BLaER1 (cell line): ENCODE measurements around the gene BSPH1.
"Not testable (repeated sequence)": the region's sequence is repeated elsewhere in the genome, so short reads cannot be mapped to it uniquely, and the experiment has no call there.

Experiments used
- H3K27ac ChIP-seq: shearing (Covaris generic); formaldehyde crosslinking; 2 replicates; pipeline ENCODE4 v1.8.1; 2022
- H3K27me3 ChIP-seq: shearing (Covaris generic); formaldehyde crosslinking; 2 replicates; pipeline ENCODE4 v1.8.1; 2022
- H3K36me3 ChIP-seq: shearing (Covaris generic); formaldehyde crosslinking; 2 replicates; pipeline ENCODE4 v1.8.1; 2022
- H3K4me1 ChIP-seq: shearing (Covaris generic); formaldehyde crosslinking; 2 replicates; pipeline ENCODE4 v1.8.1; 2022
- H3K4me2 ChIP-seq: shearing (Covaris generic); formaldehyde crosslinking; 2 replicates; pipeline ENCODE4 v1.8.1; 2022
- H3K4me3 ChIP-seq: shearing (Covaris generic); formaldehyde crosslinking; 2 replicates; pipeline ENCODE4 v1.8.1; 2022
- H3K9ac ChIP-seq: shearing (Covaris generic); formaldehyde crosslinking; 2 replicates; pipeline ENCODE4 v1.8.1; 2022
- H3K9me3 ChIP-seq: shearing (Covaris generic); formaldehyde crosslinking; 2 replicates; pipeline ENCODE4 v1.8.1; 2022
- H4K20me1 ChIP-seq: shearing (Covaris generic); formaldehyde crosslinking; 2 replicates; pipeline ENCODE4 v1.8.1; 2022
- Cebpa-rat ChIP-seq: shearing (Covaris generic); IDR thresholded peaks from 2 replicates; pipeline ENCODE4 v1.8.1; 2022

BSPH1 gene

GRCh38 chr19:48006762-48007161 lies 14.8 kb upstream of the BSPH1 start:
- H3K36me3 ChIP-seq: no peaks in the 10 kb centered on the region
- no peaks in the 10 kb centered on the region; the same call in 1 of the 2 replicates for H3K9me3 ChIP-seq
- no peak overlapping the region for H3K4me3 ChIP-seq
- TF ChIP-seq Cebpa-rat: no peak
- H4K20me1 ChIP-seq: no peaks in the 10 kb centered on the region
- no peak overlapping the region for H3K9ac ChIP-seq
- H3K27me3 ChIP-seq: no peaks in the 10 kb centered on the region
- H3K27ac ChIP-seq: no peak overlapping the region
- H3K4me2 ChIP-seq: no peak overlapping the region
- no peaks in the 10 kb centered on the region for H3K4me1 ChIP-seq

- H3K27me3 ChIP-seq: no peaks in the 10 kb centered on the region
- H3K9ac ChIP-seq: no peak overlapping the region
- H3K4me2 ChIP-seq: no peak overlapping the region
- H4K20me1 ChIP-seq: no peaks in the 10 kb centered on the region
- no peaks in the 10 kb centered on the region for H3K4me1 ChIP-seq
- no peaks in the 10 kb centered on the region for H3K36me3 ChIP-seq
- H3K27ac ChIP-seq: no peak overlapping the region
- TF ChIP-seq Cebpa-rat: no peak
- peaks cover 9% of the 10 kb centered on the region; the same call in 1 of the 2 replicates for H3K9me3 ChIP-seq
- H3K4me3 ChIP-seq: no peak overlapping the region
These were observed 12.3 kb upstream of the BSPH1 start for GRCh38 chr19:48004236-48004635.

GRCh38 chr19:48000846-48001245 lies 8.9 kb upstream of the BSPH1 start:
- Histone ChIP-seq H3K36me3 (no peaks in the 10 kb centered on the region), H4K20me1 (no peaks in the 10 kb centered on the region), H3K4me3 (no peak overlapping the region), H3K27me3 (no peaks in the 10 kb centered on the region), H3K4me2 (no peak overlapping the region), H3K4me1 (no peaks in the 10 kb centered on the region), H3K9me3 (0 out of 2 replicates have a peak, but pooled peaks cover 9% of the 10 kb centered on the region), H3K9ac (no peak overlapping the region), H3K27ac (no peak overlapping the region)
- no peak for TF ChIP-seq Cebpa-rat

- H3K9ac ChIP-seq: no peak overlapping the region
- no peaks in the 10 kb centered on the region for H4K20me1 ChIP-seq
- no peak overlapping the region for H3K4me3 ChIP-seq
- no peaks in the 10 kb centered on the region for H3K4me1 ChIP-seq
- H3K36me3 ChIP-seq: no peaks in the 10 kb centered on the region
- no peaks in the 10 kb centered on the region for H3K27me3 ChIP-seq
- H3K9me3 ChIP-seq: 0 out of 2 replicates have a peak, but pooled peaks cover 9% of the 10 kb centered on the region
- H3K4me2 ChIP-seq: no peak overlapping the region
- TF ChIP-seq Cebpa-rat: no peak
- H3K27ac ChIP-seq: no peak overlapping the region
These were observed 6.8 kb upstream of the BSPH1 start for GRCh38 chr19:47998800-47999199.

GRCh38 chr19:47996230-47996727 lies 4.3 kb upstream of the BSPH1 start:
- Histone ChIP-seq H3K9me3 (0 out of 2 replicates have a peak, but pooled peaks cover 9% of the 10 kb centered on the region), H3K36me3 (no peaks in the 10 kb centered on the region), H3K27me3 (no peaks in the 10 kb centered on the region), H4K20me1 (no peaks in the 10 kb centered on the region), H3K9ac (no peak overlapping the region), H3K27ac (no peak overlapping the region), H3K4me3 (no peak overlapping the region), H3K4me2 (no peak overlapping the region), H3K4me1 (no peaks in the 10 kb centered on the region)
- TF ChIP-seq Cebpa-rat: no peak

GRCh38 chr19:47994209-47994802 lies 2.3 kb upstream of the BSPH1 start, which contains the start of gene ELSPBP1:
Gene ELSPBP1, plus strand, starts transcription at chr19:47994632. Its CDS starts 14,036 bp downstream, at chr19:48008668.
- no peaks in the 10 kb centered on the region for H4K20me1 ChIP-seq
- no peak within 1 kb of the TSS for H3K4me3 ChIP-seq
- no peak within 1 kb of the TSS for H3K4me2 ChIP-seq
- H3K9me3 ChIP-seq: no peaks in the 10 kb centered on the region
- no peaks in the 10 kb centered on the region for H3K4me1 ChIP-seq
- H3K27me3 ChIP-seq: no peaks in the 10 kb centered on the region
- no peaks in the 10 kb centered on the region for H3K36me3 ChIP-seq
- H3K9ac ChIP-seq: no peak within 1 kb of the TSS
- TF ChIP-seq Cebpa-rat: no peak
- H3K27ac ChIP-seq: no peak within 1 kb of the TSS

- H4K20me1 ChIP-seq: no peaks in the 10 kb centered on the region
- no peak overlapping the region for H3K27ac ChIP-seq
- no peak overlapping the region for H3K4me3 ChIP-seq
- H3K36me3 ChIP-seq: no peaks in the 10 kb centered on the region
- no peak overlapping the region for H3K4me2 ChIP-seq
- H3K27me3 ChIP-seq: no peaks in the 10 kb centered on the region
- H3K9me3 ChIP-seq: no peaks in the 10 kb centered on the region
- H3K9ac ChIP-seq: no peak overlapping the region
- no peak for TF ChIP-seq Cebpa-rat
- H3K4me1 ChIP-seq: no peaks in the 10 kb centered on the region
These were observed 670 bp downstream of the BSPH1 start for GRCh38 chr19:47991191-47991808.

- no peak for TF ChIP-seq Cebpa-rat
- H3K4me3 ChIP-seq: no peak overlapping the region
- no peak overlapping the region for H3K4me2 ChIP-seq
- H3K27me3 ChIP-seq: no peaks in the 10 kb centered on the region
- H4K20me1 ChIP-seq: no peaks in the 10 kb centered on the region
- H3K9me3 ChIP-seq: no peaks in the 10 kb centered on the region
- H3K9ac ChIP-seq: no peak overlapping the region
- no peaks in the 10 kb centered on the region for H3K4me1 ChIP-seq
- H3K27ac ChIP-seq: no peak overlapping the region
- no peaks in the 10 kb centered on the region for H3K36me3 ChIP-seq
These were observed 18.4 kb downstream of the BSPH1 start for GRCh38 chr19:47973529-47973928.

GRCh38 chr19:47955936-47956335 lies 36.0 kb downstream of the BSPH1 start:
- H3K4me1 ChIP-seq, H3K4me3 ChIP-seq, H3K4me2 ChIP-seq, H3K9ac ChIP-seq, H3K27ac ChIP-seq, H3K27me3 ChIP-seq, H3K9me3 ChIP-seq, H3K36me3 ChIP-seq, H4K20me1 ChIP-seq: not testable (repeated sequence)

GRCh38 chr19:47952132-47952531 lies 39.8 kb downstream of the BSPH1 start:
- not testable (repeated sequence) for H3K4me2 ChIP-seq

GRCh38 chr19:47949852-47950521 lies 42.0 kb downstream of the BSPH1 start:
- H3K36me3 ChIP-seq, H3K27ac ChIP-seq, H3K4me2 ChIP-seq, H3K9me3 ChIP-seq, H4K20me1 ChIP-seq, H3K27me3 ChIP-seq, H3K9ac ChIP-seq, H3K4me1 ChIP-seq, H3K4me3 ChIP-seq: not testable (repeated sequence)

More at GRCh38 chr19:47952132-47952531, 39.8 kb downstream of the BSPH1 start:
- H3K4me1 ChIP-seq, H3K27ac ChIP-seq, H3K27me3 ChIP-seq, H3K36me3 ChIP-seq, H3K9ac ChIP-seq, H3K4me3 ChIP-seq, H3K9me3 ChIP-seq, H4K20me1 ChIP-seq: not testable (repeated sequence)

GRCh38 chr19:47928581-47928980 lies 63.4 kb downstream of the BSPH1 start:
- not testable (repeated sequence) for H3K4me3 ChIP-seq, H3K9me3 ChIP-seq, H3K27ac ChIP-seq, H3K4me2 ChIP-seq, H4K20me1 ChIP-seq, H3K4me1 ChIP-seq, H3K36me3 ChIP-seq, H3K9ac ChIP-seq, H3K27me3 ChIP-seq

- not testable (repeated sequence) for H3K9ac ChIP-seq, H3K4me1 ChIP-seq, H3K27me3 ChIP-seq, H3K27ac ChIP-seq, H3K4me3 ChIP-seq, H3K36me3 ChIP-seq, H3K9me3 ChIP-seq, H3K4me2 ChIP-seq, H4K20me1 ChIP-seq
These were observed 71.9 kb downstream of the BSPH1 start for GRCh38 chr19:47920107-47920506.
